IMR-90 (cell line): ENCODE results near the gene ADAMTSL5.

ENCODE experiments used
- CEBPB ChIP-seq: IDR thresholded peaks from 2 replicates; pipeline ENCODE4 v1.6.1; 2012; ENCODE audit warnings: low read depth, low read length, improper control_type of control experiment
- CHD1 ChIP-seq: IDR thresholded peaks from 2 replicates; pipeline ENCODE4 v1.6.1; 2012; ENCODE audit warnings: low read depth, low read length, improper control_type of control experiment
- CTCF ChIP-seq: conservative IDR thresholded peaks from 2 replicates; pipeline ENCODE4 v1.5.1; 2012; ENCODE audit warnings: mild to moderate bottlenecking, low read depth, low read length, improper control_type of control experiment
- FOS ChIP-seq: fragments of 150-350 bp; IDR thresholded peaks from 2 replicates; pipeline ENCODE4 v1.6.1; 2016; ENCODE audit warnings: low read depth, low read length
- POLR2A ChIP-seq: IDR thresholded peaks from 2 replicates; pipeline ENCODE4 v1.6.1; 2012; ENCODE audit warnings: mild to moderate bottlenecking, low read depth, low read length
- RFX5 ChIP-seq: IDR thresholded peaks from 2 replicates; pipeline ENCODE4 v1.8.0; 2012; ENCODE audit warnings: low read depth, mild to moderate bottlenecking, low read length, moderate library complexity
- USF2 ChIP-seq: fragments of 150-350 bp; IDR thresholded peaks from 2 replicates; pipeline ENCODE4 v1.6.1; 2017; ENCODE audit warnings: mild to moderate bottlenecking, antibody characterized with exemption, low read length, low read depth

GRCh38 chr19:1534972-1535371, 22.2 kb upstream of the ADAMTSL5 start:
- TF ChIP-seq CTCF, result no peak
- TF ChIP-seq CEBPB, result no peak
- TF ChIP-seq FOS, result no peak
- TF ChIP-seq POLR2A, result no peak
- TF ChIP-seq USF2, result no peak
- no peak for TF ChIP-seq CHD1
- TF ChIP-seq RFX5, result no peak
